ENCODE results near the gene HMBS. TPM values are rescaled to one million over a fixed set of nuclear protein-coding genes. Genes with fewer than 3 reads are reported as not detected.

HMBS gene
- total and polyA plus RNA-seq, 8 donors = 3.8 to 25.0 (median 15.9) TPM; not detected in 1

GRCh38 chr11:119091966-119092879 lies 7.5 kb downstream of the HMBS start:
- peak overlapping the region in 2 of 5 donors; percentile 96 to 97 for H3K27ac ChIP-seq
- H3K4me1 ChIP-seq = peaks cover 18 to 39% (median 29%) of the 10 kb centered on the region in 4 donors
- H3K4me3 ChIP-seq = peak overlapping the region in 1 of 4 donors; percentile 90
- peaks cover 5 to 22% (median 9%) of the 10 kb centered on the region in 4 donors for H3K36me3 ChIP-seq
- intact Hi-C loops (cut with DNase I; ENCODE audit: low total_unique reads) = no loop called here
- DNase-seq = no peak
- TF ChIP-seq POLR2AphosphoS5 (IDR thresholded peaks at IDR 0.05) = no peak
- TF ChIP-seq POLR2A (IDR thresholded peaks at IDR 0.05) = no peak
- no peak for TF ChIP-seq CTCF (IDR thresholded peaks at IDR 0.05)
- no peak for TF ChIP-seq EP300 (IDR thresholded peaks at IDR 0.05)
- no peaks in the 10 kb centered on the region for H3K9me3 ChIP-seq
- 74 to 86% (median 85%) methylated on average over 10 to 13 of the region's 13 CpGs for WGBS, 5 donors
- no peaks in the 10 kb centered on the region for H3K27me3 ChIP-seq

- peak overlapping the region in 4 of 5 donors; percentile 93 to 97 (median 95) for H3K27ac ChIP-seq
- H3K27me3 ChIP-seq = no peaks in the 10 kb centered on the region
- WGBS, 5 donors = 24 to 49% (median 42%) methylated on average over 6 to 12 of the region's 12 CpGs
- H3K4me3 ChIP-seq = peak overlapping the region; percentile 84 to 90 (median 87)
- intact Hi-C loops (cut with DNase I; ENCODE audit: low total_unique reads) = no loop called here
- peak; percentile 49 to 57 for DNase-seq
- peaks cover 18 to 39% (median 26%) of the 10 kb centered on the region in 4 donors for H3K4me1 ChIP-seq
- no peaks in the 10 kb centered on the region for H3K9me3 ChIP-seq
- H3K36me3 ChIP-seq = peaks cover 14 to 31% (median 18%) of the 10 kb centered on the region in 4 donors
- no peak for TF ChIP-seq POLR2A (IDR thresholded peaks at IDR 0.05)
Measured at GRCh38 chr11:119092880-119093842, 8.5 kb downstream of the HMBS start.

GRCh38 chr11:119093942-119094815 lies 9.5 kb downstream of the HMBS start:
- H3K4me1 ChIP-seq = peaks cover 18 to 39% (median 26%) of the 10 kb centered on the region in 4 donors
- WGBS, 5 donors = 0 to 2% (median 1%) methylated on average over 49 to 81 of the region's 81 CpGs
- TF ChIP-seq CTCF (IDR thresholded peaks at IDR 0.05) (no peak), POLR2AphosphoS5 (IDR thresholded peaks at IDR 0.05) (peak in 1 of 3 donors; percentile 3)
- H3K27ac ChIP-seq = peak overlapping the region; percentile 91 to 97 (median 94)
- H3K9me3 ChIP-seq = no peaks in the 10 kb centered on the region
- peaks cover 17 to 38% (median 24%) of the 10 kb centered on the region in 4 donors for H3K36me3 ChIP-seq
- no peaks in the 10 kb centered on the region for H3K27me3 ChIP-seq
- intact Hi-C loops (cut with DNase I; ENCODE audit: low total_unique reads) = no loop called here
- DNase-seq = peak; percentile 37 to 69
- peak overlapping the region; percentile 84 to 90 (median 87) for H3K4me3 ChIP-seq

- intact Hi-C loops (cut with DNase I; ENCODE audit: low total_unique reads) = no loop called here
Measured at GRCh38 chr11:119094816-119095065, 10.1 kb downstream of the HMBS start.

More at GRCh38 chr11:119094816-119095065, 10.1 kb downstream of the HMBS start:
- H3K4me3 ChIP-seq = peak overlapping the region; percentile 84 to 90 (median 87)
- peak in 5 of 7 experiments; percentile 51 to 75 (median 62) for TF ChIP-seq CTCF (IDR thresholded peaks at IDR 0.05)
- no peak for TF ChIP-seq POLR2AphosphoS5 (IDR thresholded peaks at IDR 0.05)
- no peaks in the 10 kb centered on the region for H3K27me3 ChIP-seq
- peak overlapping the region; percentile 91 to 97 (median 94) for H3K27ac ChIP-seq
- peak; percentile 88 to 93 for DNase-seq
- H3K4me1 ChIP-seq = peaks cover 18 to 43% (median 28%) of the 10 kb centered on the region in 4 donors
- no peaks in the 10 kb centered on the region for H3K9me3 ChIP-seq
- peaks cover 17 to 38% (median 24%) of the 10 kb centered on the region in 4 donors for H3K36me3 ChIP-seq
- 0 to 1% (median 0%) methylated on average over 8 to 19 of the region's 19 CpGs for WGBS, 5 donors
